ENCODE data around the gene AKTIP. TPM values are rescaled to one million over a fixed set of nuclear protein-coding genes. Genes with fewer than 3 reads are reported as not detected.

Gene AKTIP
- total and polyA plus RNA-seq, 4 donors, result 23.1 to 48.5 (median 34.6) TPM

GRCh38 chr16:53478965-53479364, 24.0 kb downstream of the AKTIP start:
- no peak for TF ChIP-seq CTCF (IDR thresholded peaks at IDR 0.05; ENCODE audit: control extremely low read depth, extremely low read depth)
- 99% methylated on average over 5 of the region's 5 CpGs for WGBS, 2 donors

DNA sequence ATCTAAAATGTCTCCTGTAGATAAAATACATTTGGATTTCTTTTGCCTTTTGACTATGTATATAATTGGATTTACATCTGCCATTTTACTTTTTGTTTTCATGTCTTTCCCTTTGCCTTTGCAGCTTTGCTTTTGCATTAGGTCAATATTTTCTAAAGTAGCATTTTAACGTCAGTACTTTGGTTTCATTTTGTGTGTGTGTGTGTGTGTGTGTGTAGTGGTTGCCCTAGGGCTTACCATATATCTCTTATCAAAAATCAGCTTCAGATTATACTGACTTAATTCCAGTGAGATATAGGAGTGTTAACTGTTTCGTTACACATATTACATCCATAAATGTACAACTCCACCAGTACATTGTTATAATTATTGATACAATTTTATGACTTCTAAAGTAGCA, 26.1 kb downstream of the AKTIP start:
- no peak for ATAC-seq (ENCODE audit: insufficient read depth, low FRiP score)
- Histone ChIP-seq H3K27ac (ENCODE audit: low read depth in 1 of 2, low read length in 1 of 2) (no peak overlapping the region), H3K9ac (ENCODE audit: insufficient read depth in 1 of 2, low read length in 2 of 2) (no peak overlapping the region), H3K36me3 (ENCODE audit: control insufficient read depth in 4 of 4, insufficient read depth in 4 of 4, low read length in 4 of 4) (peaks cover 8 to 34% (median 24%) of the 10 kb centered on the region in 4 donors), H3K9me3 (ENCODE audit: control insufficient read depth in 4 of 4, insufficient read depth in 3 of 4, low read length in 3 of 4) (no peaks in the 10 kb centered on the region), H3K27me3 (ENCODE audit: control insufficient read depth in 3 of 3, insufficient read depth in 3 of 3, low read length in 2 of 3) (no peaks in the 10 kb centered on the region), H3K4me3 (no peak overlapping the region), H3K4me1 (ENCODE audit: control insufficient read depth in 5 of 5, insufficient read depth in 5 of 5, low read length in 5 of 5) (no peaks in the 10 kb centered on the region)
- TF ChIP-seq CTCF (IDR thresholded peaks at IDR 0.05; ENCODE audit: control extremely low read depth, extremely low read depth), result no peak
- WGBS, 2 donors, result 90 to 94% methylated on average over 2 of the region's 2 CpGs
- no peak for DNase-seq

More at GRCh38 chr16:53478965-53479364, 24.0 kb downstream of the AKTIP start:
- no peaks in the 10 kb centered on the region for H3K9me3 ChIP-seq (ENCODE audit: control insufficient read depth in 4 of 4, insufficient read depth in 3 of 4, low read length in 3 of 4)
- H3K27me3 ChIP-seq (ENCODE audit: control insufficient read depth in 3 of 3, insufficient read depth in 3 of 3, low read length in 2 of 3), result no peaks in the 10 kb centered on the region
- H3K4me1 ChIP-seq (ENCODE audit: control insufficient read depth in 5 of 5, insufficient read depth in 5 of 5, low read length in 5 of 5), result no peaks in the 10 kb centered on the region
- peaks cover 17 to 25% (median 22%) of the 10 kb centered on the region in 4 donors for H3K36me3 ChIP-seq (ENCODE audit: control insufficient read depth in 4 of 4, insufficient read depth in 4 of 4, low read length in 4 of 4)
- no peak for DNase-seq
- H3K27ac ChIP-seq (ENCODE audit: low read depth in 1 of 2, low read length in 1 of 2), result no peak overlapping the region
- ATAC-seq (ENCODE audit: insufficient read depth, low FRiP score), result no peak
- no peak overlapping the region for H3K4me3 ChIP-seq
- no peak overlapping the region for H3K9ac ChIP-seq (ENCODE audit: insufficient read depth in 1 of 2, low read length in 2 of 2)

GRCh38 chr16:53465606-53466280, 37.3 kb downstream of the AKTIP start:
- DNase-seq, result no peak
- Histone ChIP-seq H3K9ac (ENCODE audit: insufficient read depth in 1 of 2, low read length in 2 of 2) (no peak overlapping the region), H3K27me3 (ENCODE audit: control insufficient read depth in 3 of 3, insufficient read depth in 3 of 3, low read length in 2 of 3) (no peaks in the 10 kb centered on the region), H3K27ac (ENCODE audit: low read depth in 1 of 2, low read length in 1 of 2) (no peak overlapping the region), H3K36me3 (ENCODE audit: control insufficient read depth in 4 of 4, insufficient read depth in 4 of 4, low read length in 4 of 4) (peaks cover 9 to 29% (median 18%) of the 10 kb centered on the region in 4 donors), H3K9me3 (ENCODE audit: control insufficient read depth in 4 of 4, insufficient read depth in 3 of 4, low read length in 3 of 4) (no peaks in the 10 kb centered on the region), H3K4me3 (no peak overlapping the region), H3K4me1 (ENCODE audit: control insufficient read depth in 5 of 5, insufficient read depth in 5 of 5, low read length in 5 of 5) (no peaks in the 10 kb centered on the region)
- no peak for TF ChIP-seq CTCF (IDR thresholded peaks at IDR 0.05; ENCODE audit: control extremely low read depth, extremely low read depth)
- 65 to 74% methylated on average over 6 of the region's 6 CpGs for WGBS, 2 donors
- no peak for ATAC-seq (ENCODE audit: insufficient read depth, low FRiP score)

GRCh38 chr16:53458635-53459034, 44.4 kb downstream of the AKTIP start:
- Histone ChIP-seq H3K9me3 (ENCODE audit: control insufficient read depth in 4 of 4, insufficient read depth in 3 of 4, low read length in 3 of 4) (no peaks in the 10 kb centered on the region), H3K27me3 (ENCODE audit: control insufficient read depth in 3 of 3, insufficient read depth in 3 of 3, low read length in 2 of 3) (no peaks in the 10 kb centered on the region), H3K36me3 (ENCODE audit: control insufficient read depth in 4 of 4, insufficient read depth in 4 of 4, low read length in 4 of 4) (peaks cover 15 to 42% (median 23%) of the 10 kb centered on the region in 4 donors), H3K9ac (ENCODE audit: insufficient read depth in 1 of 2, low read length in 2 of 2) (no peak overlapping the region), H3K4me1 (ENCODE audit: control insufficient read depth in 5 of 5, insufficient read depth in 5 of 5, low read length in 5 of 5) (no peaks in the 10 kb centered on the region), H3K4me3 (no peak overlapping the region), H3K27ac (ENCODE audit: low read depth in 1 of 2, low read length in 1 of 2) (no peak overlapping the region)
- ATAC-seq (ENCODE audit: insufficient read depth, low FRiP score), result no peak
- no peak for DNase-seq
- TF ChIP-seq CTCF (IDR thresholded peaks at IDR 0.05; ENCODE audit: control extremely low read depth, extremely low read depth), result no peak
- WGBS, 2 donors, result 88 to 92% methylated on average over 8 of the region's 8 CpGs

All from lung (tissue), 12 donors.